GM18868 (cell line): Measurements from ENCODE around the gene NRXN3.

ENCODE experiments used
- ATAC-seq: cut with Tn5 transposase; IDR thresholded peaks from one replicate; pipeline ENCODE4 v1.9.1; 2021; ENCODE audit warnings: mild to moderate bottlenecking, moderate library complexity; ENCODE audit not compliant: unreplicated experiment

NRXN3 gene

DNA sequence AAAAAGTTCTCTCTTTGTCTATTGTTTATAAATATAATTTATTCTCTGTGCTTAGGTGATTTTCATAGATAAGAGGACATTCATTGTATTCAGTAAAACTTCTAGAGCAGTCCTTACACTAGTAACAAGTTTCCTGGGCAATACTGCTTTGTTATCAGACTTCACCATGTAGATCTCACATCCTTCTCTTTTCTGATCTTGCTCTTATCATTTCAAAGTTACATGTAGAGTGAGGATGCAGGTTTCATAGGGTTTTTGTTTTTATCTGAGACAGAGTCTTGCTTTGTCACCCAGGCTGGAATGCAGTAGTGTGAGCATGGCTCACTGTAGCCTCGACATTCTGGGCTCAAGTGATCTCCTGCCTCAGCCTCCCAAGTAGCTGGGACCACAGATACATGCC lies 1251.6 kb downstream of the NRXN3 start:
- ATAC-seq = no peak

DNA sequence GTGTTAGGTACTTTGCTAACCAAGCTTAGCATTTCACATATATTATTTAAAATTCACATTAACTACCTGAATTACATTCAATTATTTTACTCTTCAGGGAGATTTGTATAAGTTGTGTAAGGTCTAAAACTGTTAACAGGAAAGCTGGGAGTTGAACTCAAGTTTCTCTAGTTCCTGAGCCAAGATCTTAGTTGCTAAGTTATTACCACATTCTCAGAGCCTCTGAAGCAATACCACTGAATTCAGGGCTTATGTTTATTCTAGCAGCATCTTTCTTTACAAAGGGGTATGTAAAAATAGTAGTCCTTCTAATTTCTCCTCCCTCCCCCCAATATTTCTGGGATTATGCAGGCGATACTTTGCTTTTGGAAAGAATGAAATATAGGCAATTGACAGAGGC lies 1254.3 kb downstream of the NRXN3 start:
- no peak for ATAC-seq

DNA sequence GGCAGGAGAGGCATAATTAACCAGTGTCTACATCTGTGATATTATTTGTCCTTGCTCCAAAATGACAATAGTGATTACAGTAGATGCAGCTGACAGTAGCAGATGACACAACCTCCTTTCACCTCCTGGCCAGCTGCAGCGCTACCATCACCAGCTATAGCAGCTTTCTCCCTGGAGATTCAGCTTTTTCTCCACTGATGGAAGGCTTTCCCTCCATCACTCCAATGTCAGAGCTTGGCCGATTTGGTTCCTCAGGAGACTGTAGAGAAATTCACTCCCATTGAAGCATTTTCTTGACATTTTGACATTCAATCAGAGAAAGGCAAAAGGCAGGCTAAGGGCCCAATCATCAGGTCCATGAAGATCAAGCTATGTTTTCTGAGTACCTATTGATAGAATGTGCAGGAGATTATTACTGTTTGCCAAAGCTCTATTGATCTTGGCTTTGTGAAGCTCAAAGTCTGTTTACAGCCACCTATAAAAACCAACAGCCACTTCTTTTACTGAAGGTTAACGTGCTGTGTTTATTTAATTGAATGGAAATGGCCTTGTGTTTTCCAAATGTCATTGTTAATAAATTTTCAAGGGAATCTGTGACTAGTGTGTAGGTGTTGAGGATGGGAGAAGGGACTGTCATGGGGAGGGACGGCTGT lies 1256.1 kb downstream of the NRXN3 start:
- no peak for ATAC-seq

- ATAC-seq = no peak
Observed at GRCh38 chr14:79432640-79433039, 1262.5 kb downstream of the NRXN3 start.

- no peak for ATAC-seq
Observed at GRCh38 chr14:79436335-79436734, 1266.2 kb downstream of the NRXN3 start.

DNA sequence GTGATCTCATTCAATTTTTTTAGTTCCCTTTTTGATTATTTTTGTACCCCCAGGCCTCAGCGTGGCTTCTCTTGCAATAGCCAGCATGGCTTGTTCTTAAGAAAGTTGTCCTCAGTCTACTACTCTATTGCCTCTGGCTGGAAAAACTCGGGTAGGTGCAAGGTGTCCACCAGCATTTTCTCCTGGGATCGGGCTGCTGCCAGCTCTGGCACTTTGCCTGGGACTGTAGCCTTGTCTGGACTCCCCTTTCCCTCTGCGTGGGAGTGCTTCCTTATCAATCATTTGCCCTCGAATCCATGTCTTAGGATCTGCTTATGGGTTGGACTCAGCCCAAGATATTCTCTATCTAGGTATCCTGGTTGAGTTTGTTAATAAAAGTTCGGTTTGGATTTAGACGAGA lies 1267.8 kb downstream of the NRXN3 start:
- ATAC-seq = no peak

DNA sequence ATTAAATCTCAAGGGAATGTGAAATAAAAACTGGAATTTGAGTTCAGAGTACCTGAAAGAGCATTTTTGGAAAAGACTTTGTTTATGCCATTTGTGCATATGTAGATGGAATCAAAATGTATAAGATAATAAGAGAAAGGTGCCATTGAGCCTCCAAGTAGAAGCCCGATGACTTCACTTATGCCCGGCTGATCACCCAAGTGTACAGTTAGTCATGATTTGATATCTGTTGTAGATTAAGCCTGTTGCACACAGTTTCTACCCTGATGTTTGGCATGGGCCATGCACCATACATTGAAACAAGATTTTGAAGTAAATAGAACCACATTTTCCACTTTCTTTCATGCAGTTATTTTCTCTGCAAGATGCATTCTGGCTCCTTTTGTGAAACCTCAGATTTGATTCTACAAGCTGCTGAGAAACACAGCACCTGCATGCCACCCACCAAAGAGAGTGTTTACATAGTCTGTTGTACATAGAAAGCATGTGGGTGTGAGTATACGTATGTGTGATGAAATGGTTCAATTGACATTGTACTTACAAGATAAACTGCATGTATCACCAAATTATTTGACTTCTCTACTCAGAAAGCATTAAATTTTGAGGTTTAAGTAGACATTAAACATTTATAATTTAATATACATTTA lies 1268.6 kb downstream of the NRXN3 start:
- ATAC-seq = no peak

- no peak for ATAC-seq
Observed at GRCh38 chr14:79442786-79443185, 1272.6 kb downstream of the NRXN3 start.

GRCh38 chr14:79443602-79444001 lies 1273.4 kb downstream of the NRXN3 start:
- no peak for ATAC-seq

DNA sequence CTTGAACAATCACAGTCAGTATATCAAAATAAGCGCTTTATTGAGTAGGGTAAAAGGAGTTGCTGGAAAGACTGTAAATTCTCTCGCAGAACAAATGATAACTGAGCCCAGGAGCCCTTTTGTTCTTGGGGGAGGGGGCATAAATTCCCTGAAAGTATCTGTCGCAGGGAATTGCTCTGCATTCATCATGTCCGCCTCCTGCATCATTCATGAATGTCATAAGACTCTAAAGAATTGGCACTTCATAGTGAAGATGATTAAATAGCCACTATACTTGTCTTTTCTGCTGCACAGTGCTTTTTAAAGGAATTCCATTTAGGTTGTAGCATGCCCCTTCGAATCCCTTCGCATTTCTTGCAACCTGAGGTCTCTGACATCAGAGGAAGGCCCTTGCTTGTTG lies 1278.8 kb downstream of the NRXN3 start:
- no peak for ATAC-seq

GRCh38 chr14:79451601-79452000 lies 1281.4 kb downstream of the NRXN3 start:
- no peak for ATAC-seq

DNA sequence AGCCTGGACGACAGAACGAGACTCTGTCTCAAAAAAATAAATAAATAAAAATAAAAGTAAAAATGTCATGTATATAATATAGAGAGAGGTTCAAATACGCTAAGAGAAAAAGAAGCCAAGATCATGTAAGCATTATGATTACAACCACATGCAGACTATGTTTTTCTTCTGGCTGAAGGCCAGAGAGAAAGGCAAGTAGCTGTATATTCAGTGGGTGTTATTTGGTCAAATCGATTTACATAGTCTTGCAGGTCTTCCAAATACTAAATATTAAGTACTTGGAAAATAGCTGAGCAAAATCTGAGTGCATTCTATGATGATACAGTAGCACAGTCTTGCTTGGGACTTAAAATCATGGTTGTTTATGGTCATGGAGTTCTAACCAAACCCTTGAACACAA lies 1283.1 kb downstream of the NRXN3 start:
- peak; percentile 51 for ATAC-seq

DNA sequence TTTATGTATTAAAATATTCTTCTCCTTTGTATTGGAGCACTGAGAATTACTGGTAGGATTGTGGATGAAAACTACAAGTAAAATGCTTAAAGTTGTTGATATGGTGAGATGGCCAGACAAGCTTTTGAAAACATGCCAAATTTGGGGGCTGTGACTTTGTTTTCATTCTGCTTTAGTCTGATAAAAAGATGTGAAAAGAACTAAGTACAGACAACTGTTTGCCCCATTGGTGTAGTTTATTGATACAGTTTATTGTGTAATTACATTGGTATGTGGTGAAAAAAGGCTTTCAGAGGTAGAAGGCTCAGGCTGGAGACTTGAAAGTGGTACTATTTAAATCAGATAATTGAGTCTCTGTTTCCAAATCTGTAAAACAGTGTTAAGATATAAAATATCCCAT lies 1294.3 kb downstream of the NRXN3 start:
- ATAC-seq = no peak

DNA sequence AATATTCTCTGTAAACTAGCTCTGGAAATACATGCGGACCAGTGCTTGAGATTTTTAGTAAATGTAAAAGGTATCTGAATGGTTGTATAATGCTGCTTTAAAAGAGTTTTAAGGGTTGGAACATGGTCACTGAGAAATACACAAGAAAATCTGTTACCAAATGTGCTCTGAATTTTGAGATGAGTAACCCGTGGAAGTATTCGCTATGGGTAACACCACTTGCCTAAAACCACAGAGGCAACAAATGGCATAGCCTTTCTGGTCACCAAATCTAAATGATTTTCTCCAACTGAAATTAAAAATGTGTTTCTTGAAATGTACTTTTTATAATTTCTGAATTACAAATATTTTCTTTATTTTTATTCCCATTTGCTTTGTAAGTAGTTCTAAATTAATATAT lies 1295.5 kb downstream of the NRXN3 start:
- ATAC-seq = no peak

- ATAC-seq = no peak
Observed at GRCh38 chr14:79466938-79467527, 1296.9 kb downstream of the NRXN3 start.

- no peak for ATAC-seq
Observed at GRCh38 chr14:79467835-79468234, 1297.7 kb downstream of the NRXN3 start.

DNA sequence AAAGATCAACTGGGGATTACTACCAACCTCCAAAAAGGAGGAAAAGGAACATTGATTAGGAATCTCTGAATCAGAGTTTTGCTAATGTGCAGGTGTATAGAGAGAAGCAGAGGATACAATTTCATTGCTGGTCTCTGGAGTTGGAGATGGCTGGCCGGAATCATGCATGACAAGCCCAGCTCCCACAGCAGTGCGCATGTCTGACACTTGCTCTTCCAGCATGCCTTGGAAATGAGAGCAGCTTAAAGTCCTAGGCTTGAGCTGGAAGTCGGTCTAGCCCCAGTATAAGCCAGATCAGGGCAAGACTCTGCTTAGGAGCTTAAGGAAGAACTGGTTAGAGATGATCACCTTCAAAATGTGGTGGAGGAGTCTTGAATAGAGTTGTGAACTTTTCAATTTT lies 1298.3 kb downstream of the NRXN3 start:
- no peak for ATAC-seq

DNA sequence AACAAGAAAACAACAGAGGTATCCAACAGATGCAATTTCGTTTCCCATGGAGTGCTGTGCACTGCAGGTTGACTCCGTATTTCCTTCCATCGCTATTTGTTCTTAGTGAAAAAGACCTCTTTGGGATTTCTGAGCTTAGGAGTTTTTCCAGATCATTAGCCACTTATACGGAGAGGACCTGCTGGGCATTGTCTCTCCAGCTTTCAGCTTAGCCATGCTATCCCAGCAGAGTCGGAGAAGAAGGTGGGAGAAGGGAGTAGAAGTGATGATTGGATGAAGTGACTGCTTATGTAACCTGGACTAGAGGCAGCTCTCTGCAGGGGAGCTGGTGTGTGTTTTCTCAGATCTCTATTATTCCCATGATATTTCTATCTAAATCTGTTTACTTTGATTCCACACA lies 1303.5 kb downstream of the NRXN3 start:
- no peak for ATAC-seq

GRCh38 chr14:79475887-79476532 lies 1305.8 kb downstream of the NRXN3 start:
- ATAC-seq = no peak

- ATAC-seq = no peak
Observed at GRCh38 chr14:79476552-79476951, 1306.4 kb downstream of the NRXN3 start.

GRCh38 chr14:79480212-79480611 lies 1310.0 kb downstream of the NRXN3 start:
- ATAC-seq = no peak

DNA sequence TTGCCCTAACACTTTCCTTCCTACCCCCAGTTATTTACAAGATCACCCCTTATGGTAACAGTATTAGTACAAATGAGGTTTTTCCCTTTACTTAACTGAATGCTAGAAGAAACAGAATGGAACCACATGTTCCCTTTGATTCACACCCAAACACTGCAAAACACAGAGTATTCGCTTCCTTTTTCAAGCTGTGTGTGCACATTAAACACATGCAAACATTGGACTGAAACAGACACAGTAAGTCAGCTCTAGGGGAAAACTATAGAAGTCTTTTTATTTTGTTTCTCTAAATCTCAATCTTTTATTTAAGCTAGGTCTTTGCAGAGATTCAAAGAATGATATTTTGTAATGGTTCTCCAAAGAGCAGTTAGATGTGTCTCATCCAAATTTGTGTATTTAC lies 1312.7 kb downstream of the NRXN3 start:
- ATAC-seq = peak; percentile 58
